Measurements from ENCODE around the gene PARD6B.
"Not testable (repeated sequence)": the region's sequence is repeated elsewhere in the genome, so short reads cannot be mapped to it uniquely, and the experiment has no call there.

PARD6B gene

DNA sequence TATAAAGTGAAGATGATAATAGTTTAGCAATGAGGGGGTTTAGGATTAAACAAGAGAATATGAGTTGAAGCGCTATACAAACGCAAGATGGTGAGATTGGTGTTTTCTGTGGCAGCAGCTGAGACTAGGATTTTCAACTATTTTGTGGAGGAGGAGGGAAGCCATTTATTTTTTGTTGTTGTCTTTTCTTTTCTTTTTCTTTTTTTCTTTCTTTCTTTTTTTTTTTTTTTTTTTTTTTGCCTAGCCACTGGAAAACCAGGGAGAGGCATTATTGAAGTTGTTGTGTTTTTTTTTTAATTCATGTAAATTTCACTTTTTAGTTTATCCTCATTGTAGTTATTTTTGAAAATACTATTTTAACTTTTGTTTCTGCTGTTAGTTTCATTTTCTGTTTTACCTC is 15.9 kb downstream of the PARD6B start:
- no peak for DNase-seq

DNA sequence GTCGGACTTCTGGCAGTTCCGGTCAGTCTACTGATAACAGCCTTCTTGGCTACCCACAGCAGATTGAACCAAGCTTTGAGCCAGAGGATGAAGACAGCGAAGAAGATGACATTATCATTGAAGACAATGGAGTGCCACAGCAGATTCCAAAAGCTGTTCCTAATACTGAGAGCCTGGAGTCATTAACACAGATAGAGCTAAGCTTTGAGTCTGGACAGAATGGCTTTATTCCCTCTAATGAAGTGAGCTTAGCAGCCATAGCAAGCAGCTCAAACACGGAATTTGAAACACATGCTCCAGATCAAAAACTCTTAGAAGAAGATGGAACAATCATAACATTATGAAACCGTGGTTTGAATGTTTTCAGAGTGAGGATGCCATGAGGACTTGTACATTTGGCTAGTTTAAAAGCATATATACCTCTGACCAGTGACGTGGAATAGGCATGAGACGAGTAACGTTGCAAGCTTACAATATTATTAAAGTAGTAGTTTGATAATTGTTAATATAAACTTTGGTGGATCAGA is 18.8 kb downstream of the PARD6B start:
- DNase-seq: no peak

DNA sequence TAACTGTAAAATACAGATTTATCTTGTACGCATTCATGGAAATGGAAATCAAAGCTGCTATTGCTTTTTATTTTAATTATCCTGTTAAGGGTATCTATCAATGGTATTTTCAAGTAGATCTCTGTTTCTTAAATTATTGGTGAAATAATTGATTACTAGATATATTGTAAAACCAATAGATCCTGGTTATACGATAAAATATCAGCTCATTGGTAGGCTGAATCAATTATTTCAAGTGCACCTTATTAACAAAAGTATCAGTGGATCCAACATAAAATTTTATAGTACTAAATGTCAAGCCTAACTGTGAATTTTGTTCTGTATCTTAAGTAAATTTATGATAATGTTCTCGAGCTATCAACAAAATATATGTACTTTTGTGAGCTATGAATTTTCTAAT is 21.8 kb downstream of the PARD6B start:
- no peak for DNase-seq

DNA sequence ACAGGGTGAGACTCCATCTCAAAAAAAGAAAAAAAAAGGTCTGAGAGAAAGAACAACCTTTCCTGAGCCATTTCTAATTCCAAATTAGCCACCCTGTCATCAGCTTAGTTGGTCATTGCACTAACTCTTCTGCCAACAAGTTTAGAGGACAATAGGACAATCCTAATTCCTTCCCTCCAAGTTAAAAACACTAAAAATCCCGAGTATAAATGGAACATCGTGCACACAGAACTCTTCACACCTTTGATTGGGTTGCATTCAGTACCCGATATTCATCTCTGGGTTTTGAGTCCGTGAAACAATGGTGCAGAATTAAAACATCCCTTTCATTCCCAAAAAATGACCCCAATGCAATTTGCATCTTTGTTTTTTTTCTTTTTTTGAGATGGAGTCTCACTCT is 23.0 kb downstream of the PARD6B start:
- DNase-seq: no peak

DNA sequence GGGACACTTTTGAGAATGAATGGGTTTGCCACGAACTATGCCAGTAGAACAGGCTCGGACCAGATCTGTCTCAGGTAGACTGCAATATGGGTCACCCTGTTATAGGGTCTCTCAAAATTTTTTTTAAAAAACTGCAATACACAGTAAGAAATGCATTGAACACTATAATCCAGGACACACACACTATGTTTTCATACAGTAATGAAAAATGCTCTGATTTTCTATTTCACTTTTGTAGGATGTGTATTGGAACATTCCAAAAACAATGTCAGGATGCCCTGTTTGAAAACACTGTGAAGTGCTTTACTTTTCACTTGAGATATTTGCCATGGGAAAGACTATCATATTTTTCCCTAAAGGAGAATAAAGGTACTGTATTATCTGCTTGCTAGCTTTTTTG is 25.1 kb downstream of the PARD6B start:
- DNase-seq: no peak

DNA sequence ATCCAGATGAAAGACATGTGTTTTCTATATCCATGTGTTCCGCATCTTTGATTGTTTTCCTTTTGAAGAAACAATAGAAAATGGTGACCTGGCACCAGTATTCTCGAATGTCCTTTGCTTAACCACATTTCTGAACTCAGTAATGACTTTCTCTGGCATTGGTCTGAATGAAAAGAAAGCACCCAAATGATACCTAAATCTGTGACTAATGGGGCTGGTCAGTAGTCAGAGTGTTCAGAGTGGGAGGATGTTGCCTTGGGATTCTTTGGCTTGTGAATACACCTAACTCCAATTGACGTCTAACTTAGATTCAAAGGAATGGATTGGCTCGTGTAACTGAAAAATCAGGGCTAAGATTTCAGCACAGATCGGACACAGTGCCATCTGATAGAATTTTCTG is 27.1 kb downstream of the PARD6B start:
- DNase-seq: no peak

DNA sequence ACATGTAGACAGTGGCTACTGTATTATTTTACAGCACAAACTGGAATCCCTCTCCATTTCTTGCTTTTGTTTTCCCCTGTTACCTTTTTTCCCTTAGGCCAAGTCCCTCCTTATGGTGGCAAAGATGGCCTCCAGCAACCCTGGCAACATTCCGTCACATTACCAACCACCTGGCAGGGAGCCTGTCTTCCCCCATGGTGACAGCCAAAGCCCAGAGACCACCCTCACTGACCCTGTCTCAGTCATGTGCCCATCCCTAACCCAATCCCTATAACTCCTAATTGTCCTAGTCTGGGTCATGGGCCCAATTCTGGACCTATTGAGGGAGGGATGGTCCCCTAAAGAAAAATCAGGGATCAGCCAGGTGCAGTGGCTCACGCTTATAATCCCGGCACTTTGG is 27.6 kb downstream of the PARD6B start:
- no peak for DNase-seq

DNA sequence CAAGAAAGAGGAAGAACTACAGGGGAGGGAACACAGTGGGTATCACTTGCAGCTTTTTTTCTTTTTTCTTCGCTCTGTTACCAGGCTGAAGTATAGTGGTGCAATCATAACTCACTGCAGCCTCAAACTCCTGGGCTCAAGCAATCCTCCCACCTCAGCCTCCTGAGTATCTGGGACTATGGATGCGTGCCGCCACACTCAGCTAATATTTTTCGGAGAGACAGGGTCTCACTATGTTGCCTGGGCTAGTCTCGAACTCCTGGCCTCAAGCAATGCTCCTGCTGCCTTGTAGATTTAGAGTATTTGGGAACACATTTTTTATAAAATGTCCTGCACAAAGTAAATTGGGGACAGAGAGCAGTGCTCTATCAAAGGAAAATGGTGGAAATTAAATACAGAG is 28.3 kb downstream of the PARD6B start:
- DNase-seq: no peak

DNA sequence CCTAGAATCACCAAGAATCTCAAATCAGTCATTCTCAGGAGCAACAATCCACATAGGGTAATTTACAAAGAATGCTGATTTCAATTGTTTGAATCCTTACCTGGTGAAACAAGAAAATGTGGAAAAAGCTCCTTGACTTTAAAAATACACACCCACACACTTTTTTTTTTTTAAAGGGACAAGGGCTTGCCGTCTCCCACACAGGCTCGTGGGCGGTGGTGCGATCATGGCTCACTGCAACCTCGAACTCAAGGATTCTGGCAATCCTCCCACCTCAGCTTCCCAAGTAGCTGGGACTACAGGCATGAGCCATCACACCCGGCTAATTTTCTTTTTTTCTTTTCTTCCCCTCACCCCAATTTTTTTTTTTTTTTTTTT is 30.7 kb downstream of the PARD6B start:
- DNase-seq: no peak

DNA sequence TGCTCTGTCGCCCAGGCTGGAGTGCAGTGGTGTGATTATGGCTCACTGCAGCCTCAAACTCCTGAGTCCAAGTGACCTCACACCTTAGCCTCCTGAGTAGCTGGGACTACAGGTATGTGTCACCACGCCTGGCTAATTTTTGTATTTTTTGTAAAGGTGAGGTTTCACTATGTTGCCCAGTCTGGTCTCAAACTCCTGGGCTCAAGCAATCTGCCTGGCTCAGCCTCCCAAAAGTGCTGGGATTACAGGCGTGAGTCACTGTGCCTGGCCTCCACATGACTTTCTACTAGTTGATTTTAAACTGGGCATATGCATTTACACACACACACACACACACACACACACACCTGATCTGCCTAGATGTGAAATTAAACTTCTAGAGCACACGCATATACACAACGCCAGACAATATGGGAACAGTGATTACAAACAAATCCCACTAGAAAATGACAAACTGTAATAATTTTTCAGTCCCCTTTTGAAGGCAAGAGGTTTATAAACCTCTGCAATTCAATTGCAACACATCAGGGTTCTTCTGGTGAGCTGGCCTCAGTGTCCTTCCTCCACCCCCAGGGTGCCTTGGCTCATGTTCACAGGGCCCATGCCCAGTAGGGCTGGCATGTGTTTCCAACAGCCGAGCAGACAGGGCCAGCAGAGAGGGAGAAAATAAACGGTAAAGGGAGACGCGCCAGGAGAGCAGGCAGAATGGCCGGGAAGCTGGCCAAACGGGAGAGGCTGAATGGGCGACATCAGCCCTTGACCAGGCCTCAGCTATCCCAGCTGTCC is 31.2 kb downstream of the PARD6B start:
- DNase-seq: no peak

DNA sequence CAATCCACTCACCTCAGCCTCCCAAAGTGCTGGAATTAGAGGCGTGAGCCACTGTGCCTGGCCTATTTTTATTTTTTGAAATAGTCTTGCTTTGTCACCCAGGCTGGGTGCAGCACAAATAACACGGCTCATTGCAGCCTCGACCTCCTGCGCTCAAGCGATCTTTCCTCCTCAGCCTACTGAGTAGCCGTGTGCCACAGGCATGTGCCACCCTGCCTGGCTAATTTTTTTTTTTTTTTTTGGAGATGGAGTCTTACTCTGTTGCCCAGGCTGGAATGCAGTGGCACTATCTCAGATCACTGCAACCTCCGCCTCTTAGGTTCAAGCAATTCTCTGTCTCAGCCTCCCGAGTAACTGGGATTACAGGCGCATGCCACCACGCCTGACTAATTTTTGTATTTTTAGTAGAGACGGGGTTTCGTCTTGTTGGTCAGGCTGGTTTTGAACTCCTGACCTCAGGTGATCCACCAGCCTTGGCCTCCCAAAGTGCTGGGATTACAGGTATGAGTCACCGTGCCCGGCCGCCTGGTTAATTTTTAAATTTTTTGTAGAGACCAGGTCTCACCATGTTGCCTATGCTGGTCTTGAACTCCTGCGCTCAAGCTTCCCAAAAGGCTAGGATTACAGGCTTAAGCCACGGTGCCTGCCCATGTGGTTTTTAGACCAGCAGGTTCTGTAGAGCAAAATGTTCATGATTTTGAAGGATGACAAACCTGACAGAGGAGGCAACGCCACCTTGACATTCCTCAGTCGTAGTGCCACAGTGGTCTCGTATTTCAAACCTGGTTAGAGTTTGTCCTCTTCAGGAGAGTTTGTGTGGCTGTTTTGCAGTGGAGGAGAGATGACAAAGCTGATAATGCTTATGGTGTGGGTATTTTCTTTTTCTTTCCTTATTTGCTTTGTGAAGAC is 32.4 kb downstream of the PARD6B start:
- not testable (repeated sequence) for DNase-seq

DNA sequence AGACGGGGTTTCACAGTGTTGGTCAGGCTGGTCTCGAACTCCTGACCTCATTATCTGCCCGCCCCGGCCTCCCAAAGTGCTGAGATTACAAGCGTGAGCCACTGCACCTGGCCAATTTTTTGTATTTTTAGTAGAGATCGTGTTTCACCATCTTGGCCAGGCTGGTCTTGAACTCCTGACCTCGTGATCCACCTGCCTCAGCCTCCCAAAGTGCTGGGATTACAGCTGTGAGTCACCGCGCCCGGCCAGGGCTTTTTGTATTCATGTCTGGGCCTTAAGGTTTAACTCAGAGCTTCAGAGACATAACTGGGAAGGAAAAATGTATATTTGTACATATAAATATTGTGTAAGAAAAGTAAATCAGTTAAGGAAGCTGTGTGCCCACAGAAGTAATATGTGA is 33.9 kb downstream of the PARD6B start:
- not testable (repeated sequence) for DNase-seq

DNA sequence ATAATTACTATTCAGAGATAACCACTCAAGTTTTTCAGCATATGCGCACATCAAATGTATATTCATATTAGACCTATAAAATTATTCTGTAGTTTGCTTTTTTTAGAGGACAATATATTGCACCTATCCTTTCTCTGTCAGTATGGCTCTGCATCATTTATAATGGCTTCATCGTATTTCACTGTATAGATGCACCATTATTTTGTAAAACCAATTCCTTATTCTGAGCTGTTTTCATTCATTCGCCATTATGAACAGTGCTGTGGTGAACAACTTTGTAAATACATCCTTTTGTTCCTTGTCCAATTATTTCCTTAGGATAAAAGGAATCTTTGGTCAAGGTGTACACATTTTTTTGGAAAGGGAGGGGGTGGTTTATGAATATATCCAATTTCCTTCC is 34.3 kb downstream of the PARD6B start:
- DNase-seq: no peak

DNA sequence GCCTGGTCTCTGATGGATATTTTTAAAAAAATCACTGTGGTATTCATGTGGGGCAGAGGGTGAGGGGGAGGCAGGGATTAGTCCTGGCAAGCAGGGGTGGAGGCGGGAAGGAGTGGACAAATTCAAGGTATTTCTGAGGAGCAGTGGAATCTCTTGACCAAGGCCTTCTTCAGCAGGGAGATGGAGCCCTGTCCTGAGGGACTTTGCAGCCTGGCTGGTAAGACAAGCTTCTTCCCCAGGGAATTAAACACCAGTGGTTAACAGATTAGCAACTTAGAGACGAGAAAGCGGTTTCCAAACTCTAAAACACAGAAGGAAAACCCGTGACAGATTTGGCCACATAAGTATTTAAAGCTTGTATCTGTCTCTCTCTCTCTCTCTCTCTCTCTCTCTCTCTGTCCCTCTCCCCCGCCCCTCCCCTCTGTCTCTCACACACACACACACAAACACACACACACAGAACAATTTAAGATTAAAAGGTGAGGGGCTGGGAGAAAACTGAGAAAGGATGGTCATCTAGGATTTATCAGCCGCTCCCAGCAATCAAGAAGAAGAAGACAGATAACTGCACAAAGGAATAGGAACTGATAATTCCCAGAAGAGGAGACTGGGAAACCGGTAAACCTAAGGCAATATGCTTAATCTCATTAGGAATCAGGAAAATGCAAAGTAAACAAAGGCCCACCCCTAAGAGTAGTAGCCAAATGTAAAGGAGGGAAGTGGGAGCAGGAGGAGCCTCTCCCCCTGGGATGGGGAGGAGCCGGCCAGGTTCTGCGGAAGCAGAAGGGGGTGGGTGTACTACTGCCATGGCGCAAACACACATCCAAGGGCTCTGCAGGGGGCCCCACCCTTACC is 35.8 kb downstream of the PARD6B start:
- DNase-seq: not testable (repeated sequence)

DNA sequence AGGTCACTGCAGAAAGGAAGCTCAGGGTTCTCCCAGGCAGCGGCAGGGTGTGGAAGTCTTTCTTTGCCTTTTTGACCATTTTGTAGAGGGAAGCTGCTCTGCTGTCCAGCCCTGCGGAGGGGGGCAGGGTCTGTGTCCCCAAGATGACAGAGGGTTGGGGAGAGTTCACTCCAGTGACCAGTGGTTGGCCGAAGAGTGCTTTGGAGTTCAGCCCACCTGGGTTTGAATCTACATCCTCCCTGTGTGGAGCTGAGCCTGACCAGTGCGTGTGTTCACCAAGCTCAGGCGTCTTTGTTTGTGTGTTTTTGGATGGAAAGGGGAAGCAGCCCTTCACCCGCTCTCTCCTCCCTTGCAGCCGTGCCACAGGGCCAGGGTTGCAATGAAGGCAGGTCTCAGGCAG is 37.6 kb downstream of the PARD6B start:
- DNase-seq: not testable (repeated sequence)

DNA sequence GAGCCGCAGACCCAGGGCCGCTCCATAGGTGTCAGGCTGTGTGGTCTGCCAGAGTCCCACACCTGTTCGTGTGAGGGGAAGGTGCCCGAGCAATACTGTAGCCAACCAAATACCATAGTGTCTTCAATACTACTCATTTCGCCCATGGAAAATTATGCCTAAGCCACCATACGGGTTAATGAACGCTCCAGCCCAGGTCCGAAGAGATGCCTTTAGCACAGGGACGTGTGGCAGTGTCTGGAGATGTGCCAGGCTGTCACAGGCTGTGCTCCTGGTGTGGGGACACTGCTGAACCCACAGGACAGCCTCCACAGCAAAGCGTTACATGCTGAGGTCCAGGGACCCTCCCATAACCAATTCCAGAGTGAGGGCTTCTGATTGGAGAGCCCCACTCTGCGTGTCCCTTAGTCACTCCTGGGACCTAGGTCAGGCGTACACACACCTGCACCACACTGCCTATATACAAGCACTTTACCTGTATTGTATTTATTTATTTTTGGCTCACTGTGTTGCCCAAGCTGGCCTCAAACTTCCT is 38.2 kb downstream of the PARD6B start:
- DNase-seq: not testable (repeated sequence)

DNA sequence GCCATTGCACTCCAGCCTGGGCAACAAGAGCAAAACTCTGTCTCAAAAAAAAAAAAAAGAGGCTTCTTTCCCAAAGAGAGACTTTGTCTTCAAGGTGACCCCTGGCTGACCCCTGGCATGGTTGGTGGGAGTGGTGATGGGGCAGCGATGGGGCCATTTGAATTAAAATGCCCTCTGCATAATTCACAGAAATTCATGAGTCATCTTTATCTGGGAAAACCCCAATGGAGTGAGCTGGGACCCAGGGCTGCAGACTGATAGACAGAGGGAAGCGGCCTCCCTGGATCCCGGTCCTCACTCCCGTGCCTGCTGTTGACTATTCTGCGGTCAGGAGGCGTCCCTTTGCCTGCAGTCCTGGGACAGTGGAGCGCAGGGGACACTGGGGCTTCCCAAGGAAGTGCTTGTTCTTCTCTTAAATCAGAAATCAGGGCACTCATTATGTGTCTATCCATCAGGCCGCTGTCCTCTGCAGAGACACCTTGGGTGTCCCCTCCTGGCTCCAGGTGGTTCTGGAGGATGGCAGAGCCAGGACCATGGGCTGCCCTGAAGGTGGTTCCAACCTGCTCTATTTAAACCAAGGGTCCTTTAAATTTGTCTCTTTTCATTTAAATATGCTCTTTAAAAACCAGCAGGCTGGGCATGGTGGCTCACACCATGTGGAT is 40.2 kb downstream of the PARD6B start:
- DNase-seq: not testable (repeated sequence)

DNA sequence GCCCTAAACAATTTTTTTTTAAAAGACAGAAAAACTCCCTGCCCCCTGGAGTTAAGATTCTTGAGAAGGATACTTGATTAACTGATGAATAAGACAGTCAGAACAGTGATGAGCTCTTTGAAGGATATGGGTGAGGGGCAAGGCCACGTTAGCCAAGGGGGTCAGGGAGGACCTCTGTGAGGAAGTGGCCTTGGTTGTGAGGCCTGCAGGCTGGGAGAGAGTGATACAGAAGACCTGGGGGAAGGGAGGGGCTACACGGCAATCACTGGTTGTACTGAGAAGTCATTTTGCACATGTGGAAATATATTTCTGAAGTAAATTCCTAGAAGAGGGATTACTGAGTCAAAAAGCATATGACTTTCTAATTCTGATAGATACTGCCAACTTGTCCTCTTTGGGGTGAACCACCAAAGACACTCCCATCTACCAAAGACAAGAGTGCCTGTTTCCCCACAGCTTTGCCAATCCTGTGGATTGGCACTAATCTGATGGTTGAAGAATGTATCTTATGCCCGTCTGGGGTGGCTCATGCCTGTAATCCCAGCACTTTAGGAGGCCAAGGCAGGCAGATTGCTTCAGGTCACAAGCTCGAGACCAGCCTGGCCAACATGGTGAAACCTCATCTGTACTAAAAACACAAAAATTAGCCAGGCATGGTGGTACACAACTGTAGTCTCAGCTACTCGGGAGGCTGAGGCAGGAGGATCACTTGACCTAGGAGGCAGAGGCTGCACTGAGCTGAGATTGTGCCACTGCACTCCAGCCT is 41.2 kb downstream of the PARD6B start:
- DNase-seq: no peak

DNA sequence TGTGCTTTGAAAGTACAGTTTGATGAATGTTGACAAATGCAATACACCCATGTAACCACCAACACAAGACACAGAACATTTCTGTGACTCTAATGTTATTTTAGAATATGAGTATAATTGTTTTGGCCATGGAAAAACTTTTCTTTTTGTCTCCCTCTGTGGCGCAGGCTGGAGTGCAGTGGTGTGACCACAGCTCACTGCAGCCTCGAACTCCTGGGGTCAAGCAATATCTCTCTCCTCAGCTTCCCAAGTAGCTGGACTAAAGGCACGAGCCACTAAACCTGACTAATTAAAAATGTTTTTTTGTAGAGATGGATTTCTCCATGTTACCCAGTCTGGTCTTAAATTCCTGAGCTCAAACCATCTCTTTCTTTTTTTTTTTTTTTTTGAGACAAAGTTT is 43.1 kb downstream of the PARD6B start:
- DNase-seq: no peak

DNA sequence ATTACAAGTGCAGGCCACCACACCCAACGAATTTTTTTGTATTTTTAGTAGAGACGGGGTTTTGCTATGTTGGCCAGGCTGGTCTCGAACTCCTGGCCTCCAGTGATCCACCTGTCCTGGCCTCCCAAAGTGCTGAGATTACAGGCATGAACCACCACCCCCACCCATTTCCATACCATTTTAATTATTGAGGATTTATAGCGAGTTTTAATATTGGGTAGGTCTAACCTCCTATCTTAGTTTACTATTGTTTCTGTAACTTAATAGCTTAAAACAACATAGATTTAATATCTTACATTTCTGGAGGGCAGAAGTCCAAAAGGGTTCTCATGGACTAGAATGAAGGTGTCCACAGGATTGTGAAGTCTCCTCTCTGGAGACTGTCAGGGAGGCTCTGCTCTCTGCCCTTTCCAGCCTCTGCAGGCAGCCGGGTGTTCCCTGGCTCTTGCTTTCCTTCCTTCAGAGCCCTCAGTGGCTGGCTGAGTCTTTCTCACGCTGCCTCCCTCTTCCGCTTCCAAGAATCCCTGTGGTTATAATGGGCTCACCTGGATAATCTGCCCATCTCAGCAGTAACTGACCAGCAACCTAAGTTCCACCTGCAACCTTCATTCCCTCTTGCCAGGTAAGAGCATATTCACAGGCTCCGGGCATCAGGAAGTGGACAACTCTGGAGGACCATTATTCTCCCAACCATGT is 44.9 kb downstream of the PARD6B start:
- DNase-seq: no peak

DNA sequence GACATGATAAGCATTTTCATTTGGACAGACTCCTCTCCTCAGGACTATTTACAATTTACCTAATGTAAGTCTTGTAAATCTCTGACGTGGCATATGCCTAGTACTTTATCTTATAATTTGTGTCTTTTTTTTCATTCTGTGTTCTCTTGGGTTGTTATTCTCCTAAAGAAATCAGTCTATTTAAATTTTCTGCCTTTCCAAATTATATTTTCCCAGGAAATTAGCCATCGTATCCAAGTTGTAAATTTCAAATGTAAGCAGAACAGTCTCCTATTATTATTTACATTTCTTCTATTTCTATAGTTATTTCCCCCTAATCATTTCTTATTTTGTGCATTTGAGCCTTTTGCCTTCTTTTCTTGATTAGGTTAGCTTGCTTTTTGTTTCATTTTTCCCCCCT is 46.0 kb downstream of the PARD6B start:
- no peak for DNase-seq

All from retina (tissue), 1 donor.